Astrocyte (in vitro differentiated cells and primary cell): ENCODE measurements around the gene MPHOSPH9. TPM values are rescaled to one million over a fixed set of nuclear protein-coding genes. Genes with fewer than 3 reads are reported as not detected.
"Not testable (repeated sequence)": the region's sequence is repeated elsewhere in the genome, so short reads cannot be mapped to it uniquely, and the experiment has no call there.

Experiments
- DNase-seq: peaks from one replicate; pipeline ENCODE4 v3.0.0-alpha.2; 2010; ENCODE audit warnings: low read depth
- FAIRE-seq: peaks from 2 replicates; lab custom pipeline; 2011; peaks lifted over from hg19 to GRCh38; lab: Jason Lieb, UNC
- H2AFZ ChIP-seq: 2 replicates; pipeline ENCODE4 v1.6.0; 2012; ENCODE audit warnings: low read depth, low read length, inconsistent platforms
- H3K27ac ChIP-seq: 2 replicates; pipeline ENCODE4 v1.5.1; 2011; ENCODE audit warnings: low read depth, low read length, inconsistent platforms
- H3K27me3 ChIP-seq: 2 replicates; pipeline ENCODE4 v1.6.0; 2011; ENCODE audit warnings: low read length, inconsistent platforms; ENCODE audit not compliant: insufficient read depth
- H3K36me3 ChIP-seq: 2 replicates; pipeline ENCODE4 v1.5.1; 2011; ENCODE audit warnings: low read length, inconsistent platforms; ENCODE audit not compliant: insufficient read depth
- H3K4me1 ChIP-seq: 2 replicates; pipeline ENCODE4 v1.5.1; 2011; ENCODE audit warnings: low read length, inconsistent platforms; ENCODE audit not compliant: insufficient read depth
- H3K4me2 ChIP-seq: 2 replicates; pipeline ENCODE4 v1.6.0; 2012; ENCODE audit warnings: low read length, inconsistent platforms
- H3K4me3 ChIP-seq: 2 replicates; pipeline ENCODE4 v1.5.1; 2011; ENCODE audit warnings: low read depth, mild to moderate bottlenecking, low read length, inconsistent platforms; ENCODE audit not compliant: insufficient read depth
- H3K79me2 ChIP-seq: 2 replicates; pipeline ENCODE4 v1.6.0; 2012; ENCODE audit warnings: mild to moderate bottlenecking, low read length, inconsistent platforms; ENCODE audit not compliant: insufficient read depth
- H3K9ac ChIP-seq: 2 replicates; pipeline ENCODE4 v1.6.0; 2012; ENCODE audit warnings: mild to moderate bottlenecking, low read length, inconsistent platforms
- H3K9me3 ChIP-seq: 2 replicates; pipeline ENCODE4 v1.5.1; 2012; ENCODE audit warnings: low read depth, mild to moderate bottlenecking, low read length, inconsistent platforms; ENCODE audit not compliant: insufficient read depth
- H4K20me1 ChIP-seq: 2 replicates; pipeline ENCODE4 v1.6.0; 2012; ENCODE audit warnings: low read length, inconsistent platforms; ENCODE audit not compliant: insufficient read depth
- H3K27ac Mint-ChIP-seq: one replicate; pipeline ENCODE4 v1.8.0; 2021; ENCODE audit warnings: mild to moderate bottlenecking, mixed read lengths; ENCODE audit not compliant: unreplicated experiment
- H3K27me3 Mint-ChIP-seq: one replicate; pipeline ENCODE4 v1.8.0; 2021; ENCODE audit warnings: low read depth, mixed read lengths; ENCODE audit not compliant: unreplicated experiment
- H3K36me3 Mint-ChIP-seq: one replicate; pipeline ENCODE4 v1.8.0; 2021; ENCODE audit warnings: low read depth, mixed read lengths; ENCODE audit not compliant: unreplicated experiment
- H3K4me1 Mint-ChIP-seq: one replicate; pipeline ENCODE4 v1.8.0; 2021; ENCODE audit warnings: low read depth, mixed read lengths; ENCODE audit not compliant: unreplicated experiment
- H3K4me3 Mint-ChIP-seq: one replicate; pipeline ENCODE4 v1.8.0; 2021; ENCODE audit warnings: mild to moderate bottlenecking, moderate library complexity, mixed read lengths; ENCODE audit not compliant: unreplicated experiment
- H3K9me3 Mint-ChIP-seq: one replicate; pipeline ENCODE4 v1.8.0; 2021; ENCODE audit warnings: mild to moderate bottlenecking, mixed read lengths; ENCODE audit not compliant: unreplicated experiment
- CTCF ChIP-seq: IDR thresholded peaks from 2 replicates; pipeline ENCODE4 v1.5.1; 2011; ENCODE audit warnings: low read depth, mild to moderate bottlenecking, inconsistent platforms, low read length, moderate library complexity; ENCODE audit not compliant: insufficient read depth
- EZH2 ChIP-seq: IDR thresholded peaks from 2 replicates; pipeline ENCODE4 v1.6.1; 2012; ENCODE audit warnings: mild to moderate bottlenecking, low read length, inconsistent platforms; ENCODE audit not compliant: insufficient read depth
- total RNA-seq: library from RNA; stranded (reverse); gene quantifications from 2 replicates; pipeline ENCODE4 v1.2.1, GENCODE V29; 2021

The MPHOSPH9 gene
- total RNA-seq, 1 donor from 2014 or later: 24.9 TPM

- Histone ChIP-seq H3K9ac (no peak overlapping the region), H3K4me2 (no peak overlapping the region), H3K27ac (no peak overlapping the region), H2AFZ (no peak overlapping the region), H3K4me3 (no peak overlapping the region), H3K4me1 (peaks cover 4% of the 10 kb centered on the region), H3K79me2 (peaks cover 44% of the 10 kb centered on the region), H3K9me3 (no peaks in the 10 kb centered on the region), H4K20me1 (peaks cover 28% of the 10 kb centered on the region), H3K27me3 (no peaks in the 10 kb centered on the region), H3K36me3 (peaks cover 6% of the 10 kb centered on the region)
- H3K9me3 Mint-ChIP-seq: peaks cover 4% of the 10 kb centered on the region
- no peaks in the 10 kb centered on the region for H3K27me3 Mint-ChIP-seq
- TF ChIP-seq CTCF: no peak
- TF ChIP-seq EZH2: no peak
- H3K4me1 Mint-ChIP-seq: peaks cover 11% of the 10 kb centered on the region
- H3K4me3 Mint-ChIP-seq: no peak overlapping the region
- H3K36me3 Mint-ChIP-seq: peaks cover 40% of the 10 kb centered on the region
- peak; percentile 17 for DNase-seq
- H3K27ac Mint-ChIP-seq: peak overlapping the region; percentile 66
- no peak for FAIRE-seq
Measured at GRCh38 chr12:123250471-123251383, 17.8 kb upstream of the MPHOSPH9 start.

- H3K4me3 ChIP-seq, H3K9me3 ChIP-seq, H3K36me3 ChIP-seq, DNase-seq, FAIRE-seq, H3K4me3 Mint-ChIP-seq, H3K9ac ChIP-seq, H3K4me1 ChIP-seq, H3K4me2 ChIP-seq, H3K27ac ChIP-seq, H2AFZ ChIP-seq, H3K27me3 ChIP-seq, H3K9me3 Mint-ChIP-seq, H3K27me3 Mint-ChIP-seq, H3K27ac Mint-ChIP-seq: not testable (repeated sequence)
- Histone ChIP-seq H4K20me1 (peaks cover 31% of the 10 kb centered on the region), H3K79me2 (peaks cover 44% of the 10 kb centered on the region)
- peaks cover 35% of the 10 kb centered on the region for H3K36me3 Mint-ChIP-seq
- peaks cover 11% of the 10 kb centered on the region for H3K4me1 Mint-ChIP-seq
Measured at GRCh38 chr12:123248996-123249741, 16.2 kb upstream of the MPHOSPH9 start.

- H3K27me3 ChIP-seq, H3K27ac ChIP-seq, DNase-seq, FAIRE-seq, H3K9me3 Mint-ChIP-seq, H2AFZ ChIP-seq, H3K4me3 ChIP-seq, H3K4me1 ChIP-seq, H3K9ac ChIP-seq, H3K27me3 Mint-ChIP-seq, H3K27ac Mint-ChIP-seq, H3K9me3 ChIP-seq, H3K4me3 Mint-ChIP-seq, H3K4me2 ChIP-seq, H3K36me3 ChIP-seq: not testable (repeated sequence)
- H3K79me2 ChIP-seq: peaks cover 38% of the 10 kb centered on the region
- H4K20me1 ChIP-seq: peaks cover 21% of the 10 kb centered on the region
- Mint-ChIP-seq H3K36me3 (peaks cover 28% of the 10 kb centered on the region), H3K4me1 (peaks cover 11% of the 10 kb centered on the region)
Measured at GRCh38 chr12:123248129-123248528, 15.2 kb upstream of the MPHOSPH9 start.
